SKM-1 treated with dmso at 0.1 percent for 144 hours (cell line): ENCODE data around the gene LYZ.
"Not testable (repeated sequence)": the region's sequence is repeated elsewhere in the genome, so short reads cannot be mapped to it uniquely, and the experiment has no call there.

Experiments
- DNase-seq: peaks from one replicate; lab custom pipeline; 2025; ENCODE audit not compliant: unreplicated experiment; lab: John Stamatoyannopoulos, UW

LYZ gene

DNA sequence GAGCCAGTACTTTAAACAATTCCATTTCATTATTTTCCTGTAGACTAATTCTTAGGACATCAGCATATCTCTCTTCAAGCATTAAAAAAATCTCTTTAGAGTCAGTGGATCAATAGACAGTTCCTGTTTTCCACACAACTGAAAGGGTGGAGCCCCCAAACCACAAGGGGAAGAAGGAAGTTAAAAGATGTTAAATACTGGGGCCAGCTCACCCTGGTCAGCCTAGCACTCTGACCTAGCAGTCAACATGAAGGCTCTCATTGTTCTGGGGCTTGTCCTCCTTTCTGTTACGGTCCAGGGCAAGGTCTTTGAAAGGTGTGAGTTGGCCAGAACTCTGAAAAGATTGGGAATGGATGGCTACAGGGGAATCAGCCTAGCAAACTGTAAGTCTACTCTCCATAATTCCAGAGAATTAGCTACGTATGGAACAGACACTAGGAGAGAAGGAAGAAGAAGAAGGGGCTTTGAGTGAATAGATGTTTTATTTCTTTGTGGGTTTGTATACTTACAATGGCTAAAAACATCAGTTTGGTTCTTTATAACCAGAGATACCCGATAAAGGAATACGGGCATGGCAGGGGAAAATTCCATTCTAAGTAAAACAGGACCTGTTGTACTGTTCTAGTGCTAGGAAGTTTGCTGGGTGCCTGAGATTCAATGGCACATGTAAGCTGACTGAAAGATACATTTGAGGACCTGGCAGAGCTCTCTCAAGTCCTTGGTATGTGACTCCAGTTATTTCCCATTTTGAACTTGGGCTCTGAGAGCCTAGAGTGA lies at the start of gene LYZ:
TSS of gene LYZ (plus strand) at position 220 of the 777 bp plus-strand sequence. CDS start at position 248, 28 bp downstream.
- DNase-seq: peak; percentile 67

- DNase-seq: no peak
Observed at GRCh38 chr12:69298947-69299346, 49.2 kb upstream of the LYZ start.

GRCh38 chr12:69304284-69304683 lies 43.9 kb upstream of the LYZ start:
- DNase-seq: no peak

- no peak for DNase-seq
Observed at GRCh38 chr12:69309461-69309860, 38.7 kb upstream of the LYZ start.

GRCh38 chr12:69313209-69313608 lies 35.0 kb upstream of the LYZ start:
- DNase-seq: no peak

DNA sequence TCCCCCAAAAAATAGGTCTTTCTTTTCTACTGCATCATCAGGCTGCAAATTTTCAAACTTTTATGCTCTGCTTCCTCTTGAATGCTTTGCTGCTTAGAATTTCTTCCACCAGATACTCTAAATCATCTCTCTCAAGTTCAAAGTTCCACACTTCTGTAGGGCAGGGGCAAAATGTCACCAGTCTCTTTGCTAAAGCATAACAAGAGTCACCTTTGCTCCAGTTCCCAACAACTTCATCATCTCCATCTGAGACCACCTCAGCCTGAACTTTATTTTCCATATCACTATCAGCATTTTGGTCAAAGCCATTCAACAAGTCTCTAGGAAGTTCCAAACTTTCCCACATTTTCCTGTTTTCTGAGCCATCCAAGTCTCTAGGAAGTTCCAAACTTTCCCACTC lies 31.4 kb upstream of the LYZ start:
- not testable (repeated sequence) for DNase-seq

- DNase-seq: not testable (repeated sequence)
Observed at GRCh38 chr12:69317233-69317632, 30.9 kb upstream of the LYZ start.

- no peak for DNase-seq
Observed at GRCh38 chr12:69318225-69318624, 30.0 kb upstream of the LYZ start.

- DNase-seq: no peak
Observed at GRCh38 chr12:69321351-69321750, 26.8 kb upstream of the LYZ start.

- no peak for DNase-seq
Observed at GRCh38 chr12:69324797-69325466, 23.2 kb upstream of the LYZ start.

DNA sequence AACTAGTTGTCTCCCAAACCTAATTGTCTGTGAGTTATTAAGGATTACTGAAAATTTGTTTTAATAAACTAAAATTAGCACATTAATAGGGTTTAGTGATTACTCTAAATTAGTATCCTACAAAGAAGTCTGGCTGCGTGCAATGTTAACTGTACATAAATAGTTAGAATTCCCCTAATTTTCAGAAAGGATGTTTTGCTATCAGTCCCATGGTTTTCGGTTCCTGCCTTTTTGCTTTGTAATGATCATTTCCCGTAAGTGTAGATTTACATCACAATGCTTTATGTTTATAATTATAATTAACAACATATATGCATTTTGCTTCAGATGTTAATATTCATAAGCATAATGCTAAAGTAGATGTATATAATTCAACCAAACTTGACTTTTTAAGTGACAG lies 19.8 kb upstream of the LYZ start:
- DNase-seq: no peak

DNA sequence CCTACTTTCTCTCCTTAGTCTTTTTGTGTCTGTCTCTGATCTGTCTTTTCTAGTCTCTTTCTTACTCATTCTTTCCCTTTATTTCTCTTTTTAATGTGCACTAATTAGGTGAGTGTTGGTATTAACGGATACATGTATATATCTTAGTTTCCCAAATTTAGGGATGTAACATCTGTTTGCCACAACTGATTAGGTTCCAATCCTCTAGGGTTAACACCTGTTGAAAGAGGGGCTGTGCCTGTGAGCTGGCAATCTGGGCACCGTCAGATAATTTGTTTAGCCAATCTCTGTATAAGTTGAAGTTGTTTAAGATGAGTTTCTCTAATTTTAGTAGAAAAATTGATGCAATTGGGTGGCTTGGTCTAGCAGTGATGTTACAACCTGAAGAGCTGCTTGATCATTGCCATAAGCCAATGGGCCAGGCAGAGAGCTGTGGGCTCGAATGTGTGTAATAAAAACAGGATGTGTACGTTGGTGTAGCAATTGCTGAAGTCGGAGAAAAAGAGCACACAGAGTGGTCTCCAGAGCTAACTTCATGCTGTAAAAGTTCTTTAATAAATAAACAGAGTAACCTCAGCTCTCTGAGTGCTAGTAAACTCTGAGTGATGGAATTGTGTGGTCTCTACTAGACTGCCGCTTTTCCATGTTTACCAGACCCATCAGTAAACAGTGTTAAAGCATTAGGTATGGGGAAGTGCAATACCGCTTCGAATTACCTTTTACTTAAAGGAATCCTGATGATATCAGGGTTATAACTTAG lies 18.3 kb upstream of the LYZ start:
- no peak for DNase-seq

GRCh38 chr12:69330475-69331473 lies 17.4 kb upstream of the LYZ start:
- DNase-seq: no peak

DNA sequence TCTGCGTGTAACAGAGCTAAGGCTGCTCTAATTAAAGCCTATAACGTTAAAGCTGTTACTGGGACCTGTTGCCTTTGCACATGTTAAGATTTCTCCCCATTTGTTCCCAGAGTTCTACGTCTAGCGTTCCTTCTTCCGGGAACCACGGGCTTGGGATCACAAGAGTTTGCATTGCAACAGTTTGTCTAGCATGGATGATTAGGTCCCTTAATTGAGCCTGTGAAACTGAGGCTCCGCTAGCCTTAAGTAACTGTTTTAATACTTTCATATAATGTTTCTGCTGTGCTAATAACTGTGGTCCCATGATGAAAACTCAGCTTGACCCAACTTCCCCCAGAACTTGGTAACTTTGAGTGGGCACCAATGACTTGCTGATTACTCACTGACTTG lies 16.7 kb upstream of the LYZ start:
- no peak for DNase-seq

DNA sequence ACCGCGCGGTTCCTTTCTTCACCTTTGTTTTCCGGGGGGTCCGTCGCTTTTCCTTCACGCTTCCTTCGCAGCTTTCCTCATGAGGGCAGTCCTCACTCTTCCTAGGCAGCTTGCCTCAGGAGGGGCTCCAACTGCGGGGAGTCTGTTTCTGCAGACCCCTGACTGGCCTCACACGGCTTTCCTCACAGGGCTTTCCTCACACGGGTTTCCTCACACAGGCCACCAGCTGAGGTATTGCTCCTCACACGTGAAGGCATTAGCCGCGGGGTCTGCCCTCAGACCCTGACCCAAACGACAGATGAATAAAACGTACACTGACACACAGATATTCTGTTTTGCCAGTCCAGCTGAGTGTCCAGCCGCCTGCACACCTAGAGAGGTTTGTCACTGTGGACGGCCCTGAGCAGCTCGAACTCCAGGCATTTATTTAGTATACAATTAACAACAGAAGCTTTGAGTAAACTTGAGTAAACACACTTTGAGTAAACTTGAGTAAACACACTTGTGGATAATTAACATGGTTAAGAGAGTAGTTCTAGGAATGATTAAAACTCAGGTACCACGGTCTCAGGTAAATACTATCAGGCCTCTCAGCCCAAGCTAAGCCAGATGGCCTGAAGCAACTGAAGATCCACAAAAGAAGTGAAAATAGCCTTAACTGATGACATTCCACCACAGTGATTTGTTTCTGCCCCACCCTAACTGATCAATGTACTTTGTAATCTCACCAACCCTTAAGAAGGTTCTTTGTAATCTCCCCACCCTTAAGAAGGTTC lies 16.1 kb upstream of the LYZ start:
- DNase-seq: no peak

DNA sequence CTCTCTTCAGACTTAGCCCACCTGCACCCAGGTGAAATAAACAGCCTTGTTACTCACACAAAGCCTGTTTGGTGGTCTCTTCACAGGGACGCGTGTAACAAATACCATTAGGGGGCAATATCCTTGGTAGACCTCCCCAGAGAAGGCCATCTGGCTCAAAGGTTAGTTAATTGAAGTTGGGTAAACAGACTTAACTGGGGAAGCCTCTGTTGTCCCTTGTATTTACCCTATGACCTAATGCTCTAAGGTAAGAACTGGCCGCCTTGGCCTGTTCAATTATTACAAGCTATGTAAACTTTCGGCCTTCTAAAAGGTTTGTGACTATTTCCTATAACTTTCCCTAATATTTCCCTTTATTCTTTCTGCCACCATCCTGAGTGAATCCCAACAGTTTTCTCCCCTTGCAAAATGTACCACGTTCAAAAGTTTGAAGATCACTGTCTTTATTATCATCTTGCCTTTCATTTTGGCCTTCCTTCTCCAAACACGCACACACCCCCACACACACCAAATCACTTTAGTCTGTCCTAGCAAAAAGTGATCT lies 15.3 kb upstream of the LYZ start:
- no peak for DNase-seq

GRCh38 chr12:69334158-69334557 lies 14.0 kb upstream of the LYZ start:
- DNase-seq: no peak

GRCh38 chr12:69337311-69338090 lies 10.7 kb upstream of the LYZ start:
- DNase-seq: no peak
